Activated CD4-positive, alpha-beta T cell treated with anti-CD3 and anti-CD28 coated beads for 48 hours (primary cell): ENCODE data around the gene RTL10.
A peak's percentile ranks its signal among the peaks of the same experiment; 100 is the strongest.

Experiments
- DNase-seq: peaks from one replicate; pipeline ENCODE4 v3.0.0-alpha.2; 2020

The RTL10 gene

GRCh38 chr22:19859861-19860510, 5.3 kb upstream of the RTL10 start:
- DNase-seq: no peak

GRCh38 chr22:19857382-19857781, 2.7 kb upstream of the RTL10 start:
- no peak for DNase-seq

GRCh38 chr22:19855504-19856409, 1.1 kb upstream of the RTL10 start:
- DNase-seq: peak; percentile 84

- DNase-seq: peak; percentile 22
Measured at GRCh38 chr22:19853879-19854777, 546 bp downstream of the RTL10 start.

- no peak for DNase-seq
Measured at GRCh38 chr22:19853058-19853878, 1.4 kb downstream of the RTL10 start.

- no peak for DNase-seq
Measured at GRCh38 chr22:19852177-19852781, 2.4 kb downstream of the RTL10 start.

GRCh38 chr22:19851291-19852176, 3.1 kb downstream of the RTL10 start:
- DNase-seq: no peak

GRCh38 chr22:19850763-19851109, 3.9 kb downstream of the RTL10 start:
- no peak for DNase-seq

- no peak for DNase-seq
Measured at GRCh38 chr22:19849835-19850762, 4.6 kb downstream of the RTL10 start.

- DNase-seq: no peak
Measured at GRCh38 chr22:19848298-19849224, 6.1 kb downstream of the RTL10 start.

- DNase-seq: no peak
Measured at GRCh38 chr22:19847345-19847632, 7.4 kb downstream of the RTL10 start.

GRCh38 chr22:19846620-19847344, 7.9 kb downstream of the RTL10 start:
- no peak for DNase-seq

GRCh38 chr22:19845054-19845722, 9.5 kb downstream of the RTL10 start:
- no peak for DNase-seq

GRCh38 chr22:19844377-19845053, 10.2 kb downstream of the RTL10 start:
- peak; percentile 34 for DNase-seq

GRCh38 chr22:19843857-19844376, 10.8 kb downstream of the RTL10 start:
- no peak for DNase-seq

GRCh38 chr22:19843107-19843856, 11.4 kb downstream of the RTL10 start:
- DNase-seq: no peak
